ACC112 (cell line): ENCODE measurements around the gene ZBTB9.

Source experiments
- H2AFZ ChIP-seq: fragments of 200-600 bp; sonication (generic); one replicate; pipeline ENCODE4 v1.6.0; 2017; ENCODE audit warnings: antibody characterized with exemption, low read length; ENCODE audit not compliant: unreplicated experiment
- H3K27ac ChIP-seq: fragments of 200-600 bp; sonication (generic); 2 replicates; pipeline ENCODE4 v1.5.1; 2014; ENCODE audit warnings: low read depth, mild to moderate bottlenecking, antibody characterized with exemption, low read length, moderate library complexity
- H3K27me3 ChIP-seq: fragments of 200-600 bp; sonication (generic); 2 replicates; pipeline ENCODE4 v1.6.1; 2014; ENCODE audit warnings: mild to moderate bottlenecking, antibody characterized with exemption, low read length, moderate library complexity, mixed read lengths; ENCODE audit not compliant: insufficient read depth
- H3K36me3 ChIP-seq: fragments of 200-600 bp; sonication (generic); 2 replicates; pipeline ENCODE4 v1.6.1; 2016; ENCODE audit warnings: mild to moderate bottlenecking, antibody characterized with exemption, low read length, moderate library complexity, mixed read lengths; ENCODE audit not compliant: insufficient read depth
- H3K4me1 ChIP-seq: fragments of 200-600 bp; sonication (generic); one replicate; pipeline ENCODE4 v1.6.1; 2016; ENCODE audit warnings: low read length, mixed read lengths; ENCODE audit not compliant: insufficient read depth, unreplicated experiment, control insufficient read depth
- H3K4me3 ChIP-seq: fragments of 200-600 bp; sonication (generic); 2 replicates; pipeline ENCODE4 v1.5.1; 2014; ENCODE audit warnings: mild to moderate bottlenecking, low read depth, low read length
- H3K79me2 ChIP-seq: fragments of 200-600 bp; sonication (generic); one replicate; pipeline ENCODE4 v1.6.0; 2016; ENCODE audit warnings: low read length; ENCODE audit not compliant: control insufficient read depth, unreplicated experiment, insufficient read depth

Gene ZBTB9

DNA sequence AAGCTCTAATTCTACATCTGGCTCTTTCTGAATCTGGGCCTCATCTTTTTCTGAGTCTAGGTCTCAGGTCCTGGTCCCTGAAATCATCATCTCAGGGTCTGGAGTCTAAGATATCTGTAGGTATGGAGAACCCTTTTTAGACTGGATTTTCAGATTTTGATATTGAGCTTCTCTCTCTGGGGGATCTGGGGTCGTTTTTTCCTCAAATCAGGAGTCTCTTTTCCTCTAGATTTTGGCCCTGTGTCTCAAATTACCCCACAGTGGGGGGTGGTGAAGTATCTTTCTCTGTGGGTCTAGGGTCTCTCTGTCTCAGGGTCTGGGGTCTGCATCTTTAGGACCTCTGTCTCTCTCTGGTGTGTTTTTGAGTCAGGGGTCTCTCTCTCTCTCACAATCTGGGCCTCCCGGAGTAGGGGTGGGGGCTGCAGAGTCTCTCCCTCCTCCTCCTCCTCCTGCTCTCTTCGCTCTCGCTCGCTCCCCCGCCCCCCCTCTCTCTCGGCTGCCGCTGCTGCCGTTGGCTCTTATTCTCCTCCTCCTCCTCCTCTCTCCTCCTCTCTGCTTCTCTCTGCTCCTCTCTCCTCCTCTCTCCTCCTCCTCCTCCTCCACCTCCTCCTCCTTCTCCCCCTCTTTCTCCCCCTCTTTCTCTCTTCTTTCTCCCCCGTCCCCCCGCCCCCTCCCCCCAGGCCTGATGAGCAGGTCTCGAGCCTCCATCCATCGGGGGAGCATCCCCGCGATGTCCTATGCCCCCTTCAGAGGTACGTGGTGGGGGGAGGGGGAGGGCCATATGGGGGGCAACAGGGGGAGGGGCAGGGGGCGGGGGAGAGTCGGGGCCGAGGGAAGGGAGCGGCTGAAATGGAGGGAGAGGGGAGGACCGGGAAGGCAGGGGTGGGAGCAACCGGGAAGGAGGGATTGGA, 34.5 kb upstream of the ZBTB9 start, which contains the start of gene SYNGAP1:
TSS of gene SYNGAP1 (plus strand) at position 486 of the 911 bp plus-strand sequence. CDS start at position 686, 200 bp downstream.
- Histone ChIP-seq H2AFZ (peak within 1 kb of the TSS; percentile 48), H3K27me3 (no peaks in the 10 kb centered on the region), H3K79me2 (peaks cover 50% of the 10 kb centered on the region), H3K27ac (peak within 1 kb of the TSS; percentile 77), H3K4me3 (peak within 1 kb of the TSS; percentile 88), H3K36me3 (peaks cover 5% of the 10 kb centered on the region; the same call in 1 of the 2 replicates), H3K4me1 (peaks cover 30% of the 10 kb centered on the region)

DNA sequence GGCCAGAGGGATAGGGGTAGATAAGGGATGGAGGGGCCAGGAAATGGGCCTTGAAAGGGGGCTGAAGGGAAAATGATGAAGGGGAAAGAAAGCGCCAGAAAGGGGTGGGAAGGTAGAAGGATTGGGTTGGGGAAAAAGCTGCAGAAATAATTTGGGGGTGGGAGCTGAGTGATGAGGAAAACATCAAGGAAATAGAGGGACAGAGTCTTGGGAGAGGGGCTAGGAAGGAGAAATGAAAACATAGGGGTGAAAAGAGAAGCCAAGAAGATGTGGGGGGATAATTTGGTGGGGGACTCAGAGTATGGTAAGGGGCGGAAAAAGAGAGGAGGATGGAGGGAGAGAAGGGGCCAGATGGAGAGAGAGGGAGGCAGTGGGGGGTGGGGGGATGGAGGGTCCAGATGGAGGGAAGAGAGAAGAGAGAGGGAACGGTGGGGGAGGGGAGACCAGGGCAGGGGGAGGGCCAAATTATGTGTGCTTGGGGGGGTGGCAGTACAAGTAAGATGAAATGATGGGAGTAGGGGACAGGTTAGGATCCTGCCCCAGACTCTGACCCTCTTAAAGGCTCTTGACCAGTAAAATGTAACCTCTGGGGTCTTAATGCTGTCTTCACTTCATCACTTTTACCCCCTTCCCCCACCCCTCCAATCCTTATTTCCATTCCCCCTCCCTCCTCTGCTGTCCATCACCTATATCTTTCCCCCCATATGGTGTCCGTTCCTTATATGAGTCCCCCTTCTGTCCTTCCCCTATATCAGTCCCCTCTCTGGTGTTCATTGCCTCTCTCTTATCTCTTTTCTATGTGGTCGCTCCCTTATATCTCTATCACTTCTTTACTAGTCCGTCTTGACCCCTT, 33.7 kb upstream of the ZBTB9 start:
- Histone ChIP-seq H2AFZ (peak overlapping the region; percentile 35), H3K79me2 (peaks cover 41% of the 10 kb centered on the region), H3K4me1 (peaks cover 31% of the 10 kb centered on the region), H3K4me3 (peak overlapping the region; percentile 78), H3K27ac (no peak overlapping the region), H3K36me3 (peaks cover 3% of the 10 kb centered on the region; the same call in 1 of the 2 replicates), H3K27me3 (no peaks in the 10 kb centered on the region)

DNA sequence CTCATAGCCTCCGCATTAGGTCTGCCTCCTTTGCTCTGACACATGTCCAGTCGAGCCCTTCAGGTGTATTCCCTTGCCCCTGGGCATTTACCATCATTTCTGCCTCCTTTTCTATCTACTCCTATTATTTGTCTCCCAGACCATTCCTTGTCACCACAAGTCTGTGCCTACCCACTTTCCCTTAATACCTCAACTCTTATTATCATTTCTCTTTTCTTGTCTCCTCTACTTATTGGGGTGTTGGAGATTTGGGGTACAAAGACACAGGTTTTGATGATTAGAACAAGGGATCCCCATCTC, 33.1 kb upstream of the ZBTB9 start:
- H2AFZ ChIP-seq: no peak overlapping the region
- no peaks in the 10 kb centered on the region for H3K27me3 ChIP-seq
- peak overlapping the region; percentile 78 for H3K4me3 ChIP-seq
- no peak overlapping the region for H3K27ac ChIP-seq
- H3K36me3 ChIP-seq: no peaks in the 10 kb centered on the region; the same call in 1 of the 2 replicates
- H3K4me1 ChIP-seq: peaks cover 28% of the 10 kb centered on the region
- peaks cover 36% of the 10 kb centered on the region for H3K79me2 ChIP-seq

DNA sequence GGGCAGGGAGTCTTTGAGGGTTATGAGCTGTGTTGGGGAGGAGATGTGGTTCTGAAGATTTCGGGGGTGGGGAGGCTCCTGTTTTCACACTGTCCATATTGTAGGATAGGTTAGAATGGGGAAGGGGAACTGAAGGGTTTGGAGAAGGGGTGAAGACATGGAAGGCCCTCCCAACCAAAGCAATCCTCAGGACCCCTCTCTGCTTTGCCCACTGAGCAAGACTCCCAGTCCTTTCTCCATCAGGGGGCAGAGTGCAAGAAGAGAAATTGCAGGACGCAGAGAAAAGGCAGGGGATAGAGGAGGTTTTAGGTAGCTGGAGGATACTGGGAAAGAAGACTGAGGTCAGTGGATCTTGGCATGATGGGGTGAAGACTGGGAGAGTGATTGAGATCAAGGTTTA, 30.6 kb upstream of the ZBTB9 start:
- Histone ChIP-seq H3K36me3 (no peaks in the 10 kb centered on the region; the same call in 1 of the 2 replicates), H3K4me3 (no peak overlapping the region; the same call in 1 of the 2 replicates), H2AFZ (no peak overlapping the region), H3K4me1 (peaks cover 32% of the 10 kb centered on the region), H3K27ac (no peak overlapping the region), H3K27me3 (no peaks in the 10 kb centered on the region), H3K79me2 (peaks cover 31% of the 10 kb centered on the region)

DNA sequence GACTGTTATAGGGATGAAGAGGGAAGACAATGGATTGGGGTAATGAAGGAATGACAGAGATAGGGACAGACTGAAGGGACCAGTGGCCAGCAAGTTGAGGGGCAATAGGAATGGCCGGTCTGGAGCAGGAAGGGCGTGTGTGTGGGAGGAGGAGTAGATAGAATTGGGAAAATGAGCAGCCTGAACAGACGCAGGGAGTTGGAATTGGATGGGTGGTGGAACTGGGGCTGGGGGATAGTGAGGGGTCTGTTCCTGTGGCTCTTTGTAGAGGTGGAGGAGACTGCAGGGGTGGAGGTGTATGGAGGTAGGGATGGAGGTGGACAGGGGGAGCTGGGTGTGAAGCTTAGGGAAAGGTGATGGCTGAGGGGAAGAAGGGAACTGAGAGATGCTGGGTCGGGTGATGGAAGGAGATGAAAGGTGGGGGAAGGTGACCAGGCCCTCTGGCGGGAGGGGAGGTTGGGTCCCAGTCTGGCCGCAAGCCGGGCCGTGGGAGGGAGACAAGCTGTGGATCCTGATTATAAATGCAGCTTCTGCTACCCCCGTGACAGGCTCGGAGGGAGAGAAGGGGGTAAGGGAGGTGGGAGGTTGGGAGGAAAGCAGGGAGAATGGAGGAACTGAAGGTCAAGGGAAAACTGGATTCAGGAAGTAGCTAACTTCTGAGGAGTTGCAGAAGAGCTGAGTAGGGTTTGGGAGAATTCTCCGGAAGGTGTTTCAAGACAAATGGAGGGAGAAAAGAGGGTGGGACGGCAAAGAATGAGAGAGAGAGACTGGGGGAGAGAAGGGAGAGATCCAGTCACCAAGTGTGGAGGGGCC, 29.3 kb upstream of the ZBTB9 start:
- H3K4me1 ChIP-seq: peaks cover 35% of the 10 kb centered on the region
- peak overlapping the region; percentile 1 for H2AFZ ChIP-seq
- H3K4me3 ChIP-seq: peak overlapping the region; percentile 71
- H3K27ac ChIP-seq: peak overlapping the region; percentile 61
- no peaks in the 10 kb centered on the region; the same call in 1 of the 2 replicates for H3K36me3 ChIP-seq
- H3K27me3 ChIP-seq: no peaks in the 10 kb centered on the region
- peaks cover 25% of the 10 kb centered on the region for H3K79me2 ChIP-seq

DNA sequence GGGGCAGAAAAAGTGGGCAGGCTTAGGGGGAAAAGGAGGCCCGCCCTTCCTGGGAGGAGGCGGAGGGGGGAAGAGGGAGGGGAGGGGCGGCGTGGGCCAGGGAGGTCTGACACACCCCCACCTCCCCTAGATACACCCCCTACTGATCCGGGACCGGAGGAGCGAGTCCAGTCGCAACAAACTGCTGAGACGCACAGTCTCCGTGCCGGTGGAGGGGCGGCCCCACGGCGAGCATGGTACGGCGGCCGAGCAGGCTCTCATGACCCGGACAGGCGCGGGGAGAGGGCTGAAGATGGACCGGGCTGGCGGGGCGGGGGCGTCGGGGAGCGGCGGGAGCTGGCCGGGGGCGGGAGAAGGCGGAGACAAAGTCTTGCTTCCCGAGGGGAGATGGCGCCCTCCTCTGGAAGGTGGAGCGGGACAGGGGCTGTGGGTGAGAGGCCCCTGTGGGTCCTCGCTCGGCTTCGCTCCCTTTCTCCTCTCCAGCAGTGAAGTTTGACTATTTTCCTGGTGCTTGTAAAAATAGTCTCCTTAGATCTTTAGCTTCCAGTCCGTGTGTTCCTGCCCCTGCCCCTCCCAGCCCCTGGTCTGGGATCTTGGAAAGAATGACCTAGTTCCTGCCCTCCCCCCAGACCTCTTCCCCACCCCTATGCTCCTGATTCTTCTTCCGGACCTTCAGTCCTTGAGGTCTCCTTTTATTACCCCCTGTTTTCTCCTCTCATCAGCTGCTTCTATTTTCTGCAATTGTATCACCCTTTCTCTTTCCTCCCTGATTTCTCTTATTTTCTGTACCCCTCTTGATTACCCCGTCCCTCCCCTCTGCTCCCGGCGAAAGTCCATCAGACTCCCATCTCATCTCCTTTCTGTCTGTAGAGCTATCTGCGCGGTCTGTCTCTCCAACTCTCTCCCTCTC, 28.5 kb upstream of the ZBTB9 start:
- Histone ChIP-seq H3K27me3 (no peaks in the 10 kb centered on the region), H2AFZ (peak overlapping the region; percentile 70), H3K36me3 (no peaks in the 10 kb centered on the region; the same call in 1 of the 2 replicates), H3K4me3 (peak overlapping the region; percentile 71), H3K27ac (peak overlapping the region; percentile 61), H3K79me2 (peaks cover 25% of the 10 kb centered on the region), H3K4me1 (peaks cover 42% of the 10 kb centered on the region)

DNA sequence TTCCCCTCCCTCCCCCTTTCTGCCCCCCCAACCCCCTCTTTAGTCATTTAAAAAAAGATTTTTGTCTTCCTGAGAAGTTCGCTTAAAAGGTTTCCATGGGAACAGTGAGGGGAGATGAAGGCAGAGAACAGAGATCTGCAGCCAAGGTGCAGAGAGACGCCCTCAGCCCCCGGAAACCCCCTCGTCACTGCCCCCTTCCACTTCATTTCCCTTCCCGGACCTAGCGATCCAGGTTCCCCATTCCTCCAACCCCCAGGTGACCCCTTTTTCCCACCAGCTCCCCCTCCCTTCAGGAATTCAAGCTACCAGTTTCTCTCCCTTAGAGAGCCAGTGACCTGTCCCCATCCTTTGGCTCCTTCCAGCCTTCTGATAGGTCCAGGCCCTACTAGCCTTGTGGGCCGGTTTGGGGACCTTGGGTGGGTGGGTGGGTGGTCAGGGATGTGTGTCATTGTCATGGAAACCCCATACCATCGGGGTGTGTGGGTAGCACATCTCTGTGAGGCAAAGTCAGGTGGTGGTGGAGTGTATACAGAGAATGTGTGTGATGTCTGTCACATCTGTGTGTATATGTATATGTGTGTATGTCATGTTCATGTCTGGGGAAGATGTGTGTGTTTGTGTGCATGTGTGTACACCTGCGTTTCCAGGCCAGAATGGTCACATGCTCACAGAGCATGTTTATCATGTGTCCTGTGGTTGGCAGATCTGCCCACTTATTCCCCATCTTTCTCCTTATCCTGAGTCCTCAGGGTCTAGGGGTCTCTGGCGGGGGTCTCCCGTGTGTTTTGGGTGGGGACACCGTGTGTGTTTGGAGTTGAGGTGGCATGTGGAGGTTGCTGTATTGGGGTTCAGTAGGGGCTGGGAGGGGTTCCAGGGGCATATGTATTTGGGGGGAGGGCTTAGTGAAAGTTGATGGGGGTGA, 27.5 kb upstream of the ZBTB9 start:
- Histone ChIP-seq H2AFZ (no peak overlapping the region), H3K27me3 (no peaks in the 10 kb centered on the region), H3K79me2 (peaks cover 26% of the 10 kb centered on the region), H3K4me3 (peak overlapping the region; percentile 71), H3K4me1 (peaks cover 42% of the 10 kb centered on the region), H3K36me3 (no peaks in the 10 kb centered on the region; the same call in 1 of the 2 replicates), H3K27ac (peak overlapping the region; percentile 61)

DNA sequence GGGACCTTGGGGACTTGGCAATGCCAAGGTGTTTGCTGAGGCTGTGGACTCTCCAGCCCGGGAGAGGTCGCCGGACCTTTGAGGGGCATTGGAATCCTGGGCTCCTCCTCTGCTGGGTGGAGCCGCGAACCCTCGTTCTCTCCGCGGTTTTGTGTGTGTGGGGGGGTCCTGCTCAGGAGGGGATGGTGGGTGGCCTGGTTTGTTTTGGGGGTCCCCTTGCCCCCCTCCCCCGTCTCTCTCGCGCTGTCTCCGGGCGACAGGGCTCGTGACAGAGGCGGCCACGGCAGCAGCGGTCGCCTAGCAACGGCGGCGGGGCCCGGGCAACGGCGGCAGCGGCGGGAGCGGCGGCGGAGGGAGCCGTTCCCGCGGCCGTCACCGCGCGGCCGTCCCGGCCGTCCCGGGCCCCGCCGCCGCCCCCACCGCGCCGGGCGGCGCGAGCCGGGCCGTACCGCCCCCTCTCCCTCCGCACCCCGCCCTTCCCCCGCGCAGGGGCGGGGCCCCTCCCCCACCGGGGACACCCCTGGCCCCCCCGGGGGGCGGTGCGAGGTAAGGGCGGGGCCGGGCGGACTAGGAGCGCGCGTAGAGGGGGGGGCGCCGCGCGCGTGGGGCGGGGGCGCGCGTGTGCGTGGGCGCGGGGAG, 26.7 kb upstream of the ZBTB9 start:
- Histone ChIP-seq H2AFZ (no peak overlapping the region), H3K27me3 (no peaks in the 10 kb centered on the region), H3K4me1 (peaks cover 42% of the 10 kb centered on the region), H3K4me3 (peak overlapping the region; percentile 74), H3K79me2 (peaks cover 19% of the 10 kb centered on the region), H3K27ac (no peak overlapping the region), H3K36me3 (no peaks in the 10 kb centered on the region; the same call in 1 of the 2 replicates)
